ENCODE results near the gene RSPH10B2. TPM values are rescaled to one million over a fixed set of nuclear protein-coding genes. Genes with fewer than 3 reads are reported as not detected.
A peak's percentile ranks its signal among the peaks of the same experiment; 100 is the strongest.

RSPH10B2 gene
- total and polyA plus RNA-seq, 2 of the 13 experiments (the other 11 are each of a cell fraction or from before 2014, with no cell fraction given) = 0.31 TPM; not detected in 1

DNA sequence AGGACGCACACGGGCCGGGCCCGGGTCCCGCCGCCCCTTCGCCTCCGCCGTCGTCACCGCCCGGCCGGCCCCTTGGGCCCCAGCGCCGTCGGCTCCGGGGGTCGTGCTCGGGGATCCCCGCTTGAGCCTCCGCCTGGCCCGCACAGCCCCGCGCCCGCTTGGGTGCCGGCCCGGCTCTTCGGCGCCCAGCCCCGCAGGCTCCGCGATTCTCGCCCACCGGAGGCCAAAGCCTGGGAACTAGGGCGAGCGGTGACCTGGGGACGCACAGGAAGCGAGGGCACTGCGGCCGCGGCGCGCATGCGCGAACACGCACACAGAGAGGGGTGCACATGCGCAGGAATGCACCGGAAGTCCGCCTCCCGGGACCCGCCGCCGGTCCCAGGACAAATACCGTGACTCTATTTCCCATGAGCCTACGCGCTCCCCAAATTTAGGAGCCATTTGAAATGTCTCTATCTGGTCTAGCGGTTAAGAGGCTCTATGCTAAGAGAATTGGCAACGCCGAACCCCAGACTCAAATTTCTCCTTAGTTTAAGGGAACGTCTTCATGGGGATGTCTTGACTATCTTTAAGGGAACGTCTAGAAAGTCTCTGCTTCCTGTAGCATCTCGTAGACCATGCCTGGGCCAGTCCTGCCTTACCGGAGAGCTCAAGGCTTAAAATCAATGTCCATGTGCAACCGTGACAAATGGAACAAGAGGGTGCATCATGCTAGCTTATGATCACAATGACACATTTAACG, 47.1 kb upstream of the RSPH10B2 start, which contains the start of gene ZNF12 (continued):
- TF ChIP-seq HCFC1 (IDR thresholded peaks at IDR 0.05; ENCODE audit: low read depth, low read length) = peak; percentile 45

DNA sequence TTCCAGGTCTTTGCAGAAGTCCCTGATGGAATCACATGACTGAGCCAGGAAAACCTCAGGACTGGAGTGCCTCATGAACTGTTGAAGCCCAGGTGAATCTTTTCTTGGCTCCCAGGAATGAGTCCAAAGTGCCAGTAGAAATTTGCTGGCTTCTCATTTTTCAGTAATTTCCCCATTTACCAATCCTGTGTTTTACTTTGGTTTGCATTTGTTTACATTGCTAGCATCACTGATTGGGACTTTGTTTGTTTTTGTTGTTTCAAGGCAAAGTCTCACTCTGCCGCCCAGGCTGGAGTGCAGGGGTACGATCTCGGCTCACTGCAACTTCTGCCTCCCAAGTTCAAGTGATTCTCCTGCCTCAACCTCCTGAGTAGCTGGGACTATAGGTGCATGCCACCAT, 45.6 kb upstream of the RSPH10B2 start:
- Histone ChIP-seq H3K27ac (ENCODE audit: extremely low read length, insufficient read depth, low read length) (peak overlapping the region; percentile 74), H3K4me3 (replicated peaks in 1 of 3; ENCODE audit: insufficient read depth in 1 of 3, low read depth in 2 of 3, low read length in 3 of 3) (no peak overlapping the region; a peak in 1 of 6 replicates), H3K36me3 (replicated peaks in 1 of 2; ENCODE audit: control insufficient read depth in 1 of 2, insufficient read depth in 2 of 2, low read length in 2 of 2) (peaks cover 5 to 7% of the 10 kb centered on the region in 2 experiments), H3K9me3 (ENCODE audit: low read length) (no peaks in the 10 kb centered on the region), H3K4me2 (ENCODE audit: low read depth, low read length) (peak overlapping the region; percentile 100), H2AFZ (ENCODE audit: low read length) (no peak overlapping the region), H3K4me1 (ENCODE audit: insufficient read depth, low read length) (peaks cover 56% of the 10 kb centered on the region), H3K79me2 (ENCODE audit: insufficient read depth, low read length) (peaks cover 35% of the 10 kb centered on the region), H4K20me1 (ENCODE audit: insufficient read depth, low read length) (peaks cover 21% of the 10 kb centered on the region), H3K27me3 (ENCODE audit: control insufficient read depth in 1 of 2, insufficient read depth in 2 of 2, low read length in 2 of 2) (no peaks in the 10 kb centered on the region; a peak in 1 of 5 replicates), H3K9ac (ENCODE audit: insufficient read depth, low read depth, low read length) (no peak overlapping the region)
- ChIA-PET CTCF (ENCODE audit: low intra/inter-chr PET ratio, low total read pairs) (no interaction called here), POLR2A (interaction anchor here (0.9 kb wide), 1 partner anchor 21 kb away, joined by 3 read pairs; no protein-coding TSS in a partner anchor)
- 6% methylated on average over 3 of the region's 3 CpGs for WGBS (ENCODE audit: low lambda C conversion rate)
- intact Hi-C loops (cut with micrococcal nuclease; ENCODE audit: unreplicated experiment) (loop anchor here (10.0 kb wide), 1 partner anchor 114 kb away; the partner anchor contains the start of gene INTS15), in situ Hi-C loops (cut with HindIII; ENCODE audit: extremely low pct_ligation_motif_present, low pct_unique_long_range_greater_than_20kb) (no loop called here)
- FAIRE-seq (no peak), ATAC-seq (peak; percentile 14; the same call in 2 of the 3 replicates), DNase-seq (ENCODE audit: low spot score) (peak; percentile 26)
- BruUV-seq (replicated peaks) = no TSS peak
- TF ChIP-seq PRPF4 (IDR thresholded peaks at IDR 0.05; ENCODE audit: low read depth, low read length, poor library complexity, severe bottlenecking) (no peak), ZNF124 (CRISPR knock-in tag; IDR thresholded peaks at IDR 0.05) (no peak), ELF3 (CRISPR knock-in tag; IDR thresholded peaks at IDR 0.05) (no peak), FOXJ3 (CRISPR knock-in tag; IDR thresholded peaks at IDR 0.05; ENCODE audit: borderline replicate concordance) (0 out of 2 replicates have a peak, but pooled peaks have one; percentile 46), CAMTA2 (CRISPR knock-in tag; IDR thresholded peaks at IDR 0.05; ENCODE audit: borderline replicate concordance) (no peak), FLYWCH1 (CRISPR knock-in tag; IDR thresholded peaks at IDR 0.05) (no peak), ZNF788 (CRISPR knock-in tag; IDR thresholded peaks at IDR 0.05; ENCODE audit: borderline replicate concordance) (no peak), KDM5B (CRISPR knock-in tag; IDR thresholded peaks at IDR 0.05; ENCODE audit: borderline replicate concordance) (no peak), JUN (CRISPR knock-in tag; IDR thresholded peaks at IDR 0.05) (no peak), U2AF2 (IDR thresholded peaks at IDR 0.05; ENCODE audit: low read depth, low read length) (no peak), FOXA1 (IDR thresholded peaks at IDR 0.05) (peak; percentile 63), FOXA1 (CRISPR knock-in tag; IDR thresholded peaks at IDR 0.05) (peak; percentile 56; the same call in 1 of the 2 replicates), HOXA5 (CRISPR knock-in tag; IDR thresholded peaks at IDR 0.05) (no peak)
- TF ChIP-seq, protein P1, sequence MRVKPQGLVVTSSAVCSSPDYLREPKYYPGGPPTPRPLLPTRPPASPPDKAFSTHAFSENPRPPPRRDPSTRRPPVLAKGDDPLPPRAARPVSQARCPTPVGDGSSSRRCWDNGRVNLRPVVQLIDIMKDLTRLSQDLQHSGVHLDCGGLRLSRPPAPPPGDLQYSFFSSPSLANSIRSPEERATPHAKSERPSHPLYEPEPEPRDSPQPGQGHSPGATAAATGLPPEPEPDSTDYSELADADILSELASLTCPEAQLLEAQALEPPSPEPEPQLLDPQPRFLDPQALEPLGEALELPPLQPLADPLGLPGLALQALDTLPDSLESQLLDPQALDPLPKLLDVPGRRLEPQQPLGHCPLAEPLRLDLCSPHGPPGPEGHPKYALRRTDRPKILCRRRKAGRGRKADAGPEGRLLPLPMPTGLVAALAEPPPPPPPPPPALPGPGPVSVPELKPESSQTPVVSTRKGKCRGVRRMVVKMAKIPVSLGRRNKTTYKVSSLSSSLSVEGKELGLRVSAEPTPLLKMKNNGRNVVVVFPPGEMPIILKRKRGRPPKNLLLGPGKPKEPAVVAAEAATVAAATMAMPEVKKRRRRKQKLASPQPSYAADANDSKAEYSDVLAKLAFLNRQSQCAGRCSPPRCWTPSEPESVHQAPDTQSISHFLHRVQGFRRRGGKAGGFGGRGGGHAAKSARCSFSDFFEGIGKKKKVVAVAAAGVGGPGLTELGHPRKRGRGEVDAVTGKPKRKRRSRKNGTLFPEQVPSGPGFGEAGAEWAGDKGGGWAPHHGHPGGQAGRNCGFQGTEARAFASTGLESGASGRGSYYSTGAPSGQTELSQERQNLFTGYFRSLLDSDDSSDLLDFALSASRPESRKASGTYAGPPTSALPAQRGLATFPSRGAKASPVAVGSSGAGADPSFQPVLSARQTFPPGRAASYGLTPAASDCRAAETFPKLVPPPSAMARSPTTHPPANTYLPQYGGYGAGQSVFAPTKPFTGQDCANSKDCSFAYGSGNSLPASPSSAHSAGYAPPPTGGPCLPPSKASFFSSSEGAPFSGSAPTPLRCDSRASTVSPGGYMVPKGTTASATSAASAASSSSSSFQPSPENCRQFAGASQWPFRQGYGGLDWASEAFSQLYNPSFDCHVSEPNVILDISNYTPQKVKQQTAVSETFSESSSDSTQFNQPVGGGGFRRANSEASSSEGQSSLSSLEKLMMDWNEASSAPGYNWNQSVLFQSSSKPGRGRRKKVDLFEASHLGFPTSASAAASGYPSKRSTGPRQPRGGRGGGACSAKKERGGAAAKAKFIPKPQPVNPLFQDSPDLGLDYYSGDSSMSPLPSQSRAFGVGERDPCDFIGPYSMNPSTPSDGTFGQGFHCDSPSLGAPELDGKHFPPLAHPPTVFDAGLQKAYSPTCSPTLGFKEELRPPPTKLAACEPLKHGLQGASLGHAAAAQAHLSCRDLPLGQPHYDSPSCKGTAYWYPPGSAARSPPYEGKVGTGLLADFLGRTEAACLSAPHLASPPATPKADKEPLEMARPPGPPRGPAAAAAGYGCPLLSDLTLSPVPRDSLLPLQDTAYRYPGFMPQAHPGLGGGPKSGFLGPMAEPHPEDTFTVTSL (CRISPR knock-in tag; IDR thresholded peaks at IDR 0.05; ENCODE audit: borderline replicate concordance) = 0 out of 2 replicates have a peak, but pooled peaks have one; percentile 25
- TF ChIP-seq, protein P2, sequence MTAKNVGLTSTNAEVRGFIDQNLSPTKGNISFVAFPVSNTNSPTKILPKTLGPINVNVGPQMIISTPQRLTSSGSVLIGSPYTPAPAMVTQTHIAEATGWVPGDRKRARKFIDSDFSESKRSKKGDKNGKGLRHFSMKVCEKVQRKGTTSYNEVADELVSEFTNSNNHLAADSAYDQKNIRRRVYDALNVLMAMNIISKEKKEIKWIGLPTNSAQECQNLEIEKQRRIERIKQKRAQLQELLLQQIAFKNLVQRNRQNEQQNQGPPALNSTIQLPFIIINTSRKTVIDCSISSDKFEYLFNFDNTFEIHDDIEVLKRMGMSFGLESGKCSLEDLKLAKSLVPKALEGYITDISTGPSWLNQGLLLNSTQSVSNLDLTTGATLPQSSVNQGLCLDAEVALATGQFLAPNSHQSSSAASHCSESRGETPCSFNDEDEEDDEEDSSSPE (CRISPR knock-in tag; IDR thresholded peaks at IDR 0.05) = no peak

Measured in HepG2 (cell line).